ENCODE data around the gene RUNX2.

The RUNX2 gene

GRCh38 chr6:45415788-45416518 is 87.8 kb downstream of the RUNX2 start:
- peaks cover 46% of the 10 kb centered on the region for H3K4me1 Mint-ChIP-seq (ENCODE audit: low read depth)
- H3K9me3 Mint-ChIP-seq, result no peaks in the 10 kb centered on the region
- H3K4me3 Mint-ChIP-seq, result no peak overlapping the region
- H3K36me3 Mint-ChIP-seq (ENCODE audit: low read depth), result peaks cover 4% of the 10 kb centered on the region
- peak overlapping the region; percentile 10 for H3K27ac Mint-ChIP-seq
- H3K27me3 Mint-ChIP-seq, result peaks cover 5% of the 10 kb centered on the region
- no peak for DNase-seq

- Mint-ChIP-seq H3K27me3 (peaks cover 5% of the 10 kb centered on the region), H3K4me3 (no peak overlapping the region), H3K27ac (peak overlapping the region; percentile 4), H3K9me3 (no peaks in the 10 kb centered on the region), H3K4me1 (ENCODE audit: low read depth) (peaks cover 49% of the 10 kb centered on the region), H3K36me3 (ENCODE audit: low read depth) (peaks cover 10% of the 10 kb centered on the region)
- no peak for DNase-seq
Measured at GRCh38 chr6:45416700-45417099, 88.6 kb downstream of the RUNX2 start.

- H3K36me3 Mint-ChIP-seq (ENCODE audit: low read depth), result peaks cover 15% of the 10 kb centered on the region
- no peaks in the 10 kb centered on the region for H3K9me3 Mint-ChIP-seq
- peaks cover 5% of the 10 kb centered on the region for H3K27me3 Mint-ChIP-seq
- H3K27ac Mint-ChIP-seq, result no peak overlapping the region
- peaks cover 49% of the 10 kb centered on the region for H3K4me1 Mint-ChIP-seq (ENCODE audit: low read depth)
- H3K4me3 Mint-ChIP-seq, result no peak overlapping the region
- no peak for DNase-seq
Measured at GRCh38 chr6:45417436-45417835, 89.3 kb downstream of the RUNX2 start.

GRCh38 chr6:45419571-45420082 is 91.5 kb downstream of the RUNX2 start:
- H3K9me3 Mint-ChIP-seq, result no peaks in the 10 kb centered on the region
- H3K36me3 Mint-ChIP-seq (ENCODE audit: low read depth), result peaks cover 29% of the 10 kb centered on the region
- peaks cover 56% of the 10 kb centered on the region for H3K4me1 Mint-ChIP-seq (ENCODE audit: low read depth)
- DNase-seq, result peak; percentile 79
- H3K27ac Mint-ChIP-seq, result peak overlapping the region; percentile 96
- peak overlapping the region; percentile 97 for H3K4me3 Mint-ChIP-seq
- peaks cover 5% of the 10 kb centered on the region for H3K27me3 Mint-ChIP-seq

GRCh38 chr6:45420083-45420908 is 92.2 kb downstream of the RUNX2 start:
- peaks cover 57% of the 10 kb centered on the region for H3K4me1 Mint-ChIP-seq (ENCODE audit: low read depth)
- DNase-seq, result peak; percentile 68
- H3K4me3 Mint-ChIP-seq, result peak overlapping the region; percentile 97
- peak overlapping the region; percentile 96 for H3K27ac Mint-ChIP-seq
- H3K27me3 Mint-ChIP-seq, result peaks cover 5% of the 10 kb centered on the region
- H3K36me3 Mint-ChIP-seq (ENCODE audit: low read depth), result peaks cover 34% of the 10 kb centered on the region
- H3K9me3 Mint-ChIP-seq, result no peaks in the 10 kb centered on the region

GRCh38 chr6:45420909-45421708 is 93.0 kb downstream of the RUNX2 start:
- H3K27me3 Mint-ChIP-seq, result peaks cover 5% of the 10 kb centered on the region
- H3K27ac Mint-ChIP-seq, result peak overlapping the region; percentile 96
- peak overlapping the region; percentile 97 for H3K4me3 Mint-ChIP-seq
- H3K36me3 Mint-ChIP-seq (ENCODE audit: low read depth), result peaks cover 40% of the 10 kb centered on the region
- DNase-seq, result no peak
- no peaks in the 10 kb centered on the region for H3K9me3 Mint-ChIP-seq
- peaks cover 53% of the 10 kb centered on the region for H3K4me1 Mint-ChIP-seq (ENCODE audit: low read depth)

GRCh38 chr6:45421709-45422502 is 93.8 kb downstream of the RUNX2 start:
- peaks cover 41% of the 10 kb centered on the region for H3K36me3 Mint-ChIP-seq (ENCODE audit: low read depth)
- H3K9me3 Mint-ChIP-seq, result no peaks in the 10 kb centered on the region
- peaks cover 48% of the 10 kb centered on the region for H3K4me1 Mint-ChIP-seq (ENCODE audit: low read depth)
- peak overlapping the region; percentile 97 for H3K4me3 Mint-ChIP-seq
- H3K27me3 Mint-ChIP-seq, result peaks cover 5% of the 10 kb centered on the region
- peak overlapping the region; percentile 96 for H3K27ac Mint-ChIP-seq
- peak; percentile 73 for DNase-seq

- Mint-ChIP-seq H3K4me1 (ENCODE audit: low read depth) (peaks cover 47% of the 10 kb centered on the region), H3K36me3 (ENCODE audit: low read depth) (peaks cover 42% of the 10 kb centered on the region), H3K27me3 (peaks cover 5% of the 10 kb centered on the region), H3K27ac (peak overlapping the region; percentile 95), H3K4me3 (peak overlapping the region; percentile 97), H3K9me3 (no peaks in the 10 kb centered on the region)
- DNase-seq, result peak; percentile 80
Measured at GRCh38 chr6:45422503-45423110, 94.5 kb downstream of the RUNX2 start.

GRCh38 chr6:45423111-45423823 is 95.1 kb downstream of the RUNX2 start:
- Mint-ChIP-seq H3K27me3 (peaks cover 5% of the 10 kb centered on the region), H3K4me3 (peak overlapping the region; percentile 97), H3K9me3 (no peaks in the 10 kb centered on the region), H3K27ac (peak overlapping the region; percentile 95), H3K4me1 (ENCODE audit: low read depth) (peaks cover 53% of the 10 kb centered on the region), H3K36me3 (ENCODE audit: low read depth) (peaks cover 49% of the 10 kb centered on the region)
- DNase-seq, result peak; percentile 74

- DNase-seq, result peak; percentile 62
- peaks cover 56% of the 10 kb centered on the region for H3K4me1 Mint-ChIP-seq (ENCODE audit: low read depth)
- H3K9me3 Mint-ChIP-seq, result no peaks in the 10 kb centered on the region
- peak overlapping the region; percentile 83 for H3K27ac Mint-ChIP-seq
- H3K36me3 Mint-ChIP-seq (ENCODE audit: low read depth), result peaks cover 56% of the 10 kb centered on the region
- H3K4me3 Mint-ChIP-seq, result peak overlapping the region; percentile 97
- peaks cover 5% of the 10 kb centered on the region for H3K27me3 Mint-ChIP-seq
Measured at GRCh38 chr6:45423824-45424450, 95.8 kb downstream of the RUNX2 start.

GRCh38 chr6:45424451-45424861 is 96.3 kb downstream of the RUNX2 start:
- DNase-seq, result no peak
- Mint-ChIP-seq H3K4me1 (ENCODE audit: low read depth) (peaks cover 57% of the 10 kb centered on the region), H3K27ac (peak overlapping the region; percentile 83), H3K36me3 (ENCODE audit: low read depth) (peaks cover 61% of the 10 kb centered on the region), H3K9me3 (no peaks in the 10 kb centered on the region), H3K4me3 (peak overlapping the region; percentile 97), H3K27me3 (peaks cover 2% of the 10 kb centered on the region)

- Mint-ChIP-seq H3K4me3 (peak overlapping the region; percentile 97), H3K4me1 (ENCODE audit: low read depth) (peaks cover 57% of the 10 kb centered on the region), H3K27me3 (no peaks in the 10 kb centered on the region), H3K36me3 (ENCODE audit: low read depth) (peaks cover 70% of the 10 kb centered on the region), H3K9me3 (no peaks in the 10 kb centered on the region), H3K27ac (peak overlapping the region; percentile 76)
- no peak for DNase-seq
Measured at GRCh38 chr6:45426251-45426650, 98.1 kb downstream of the RUNX2 start.
